Measurements from ENCODE around the gene CABP1. TPM values are rescaled to one million over a fixed set of nuclear protein-coding genes. Genes with fewer than 3 reads are reported as not detected.

Gene CABP1
- total RNA-seq, 1 donor from 2014 or later: not detected

DNA sequence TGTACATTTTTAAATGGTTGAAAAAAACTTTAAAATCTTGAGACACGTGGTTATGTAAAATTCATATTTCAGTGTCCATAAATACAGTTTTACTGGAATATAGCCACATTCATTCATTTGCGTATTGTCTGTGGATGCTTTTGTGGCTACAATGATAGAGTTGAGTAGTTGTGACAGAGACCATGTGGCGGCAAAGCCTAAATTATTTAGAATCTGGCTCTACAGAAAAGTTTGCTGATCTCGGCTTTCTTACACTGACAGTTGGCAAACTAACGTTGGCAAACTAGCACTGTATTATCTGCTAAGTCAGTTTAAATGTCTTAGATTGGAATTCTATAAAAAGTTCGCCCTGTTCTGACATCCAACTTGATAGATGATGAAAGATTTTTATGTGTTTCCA is 72.2 kb downstream of the CABP1 start:
- peak overlapping the region; percentile 91 for H3K4me3 Mint-ChIP-seq
- H3K27ac Mint-ChIP-seq: no peak overlapping the region
- H3K27me3 Mint-ChIP-seq (ENCODE audit: insufficient read depth): no peaks in the 10 kb centered on the region
- no peaks in the 10 kb centered on the region for H3K9me3 Mint-ChIP-seq
- H3K4me1 Mint-ChIP-seq (ENCODE audit: low read depth): peaks cover 37% of the 10 kb centered on the region
- peaks cover 20% of the 10 kb centered on the region for H3K36me3 Mint-ChIP-seq (ENCODE audit: low read depth)
- DNase-seq (ENCODE audit: low spot score): no peak
- intact Hi-C loops (cut with micrococcal nuclease): loop anchor here (10.0 kb wide), 1 partner anchor 382 kb away; no protein-coding TSS in a partner anchor

DNA sequence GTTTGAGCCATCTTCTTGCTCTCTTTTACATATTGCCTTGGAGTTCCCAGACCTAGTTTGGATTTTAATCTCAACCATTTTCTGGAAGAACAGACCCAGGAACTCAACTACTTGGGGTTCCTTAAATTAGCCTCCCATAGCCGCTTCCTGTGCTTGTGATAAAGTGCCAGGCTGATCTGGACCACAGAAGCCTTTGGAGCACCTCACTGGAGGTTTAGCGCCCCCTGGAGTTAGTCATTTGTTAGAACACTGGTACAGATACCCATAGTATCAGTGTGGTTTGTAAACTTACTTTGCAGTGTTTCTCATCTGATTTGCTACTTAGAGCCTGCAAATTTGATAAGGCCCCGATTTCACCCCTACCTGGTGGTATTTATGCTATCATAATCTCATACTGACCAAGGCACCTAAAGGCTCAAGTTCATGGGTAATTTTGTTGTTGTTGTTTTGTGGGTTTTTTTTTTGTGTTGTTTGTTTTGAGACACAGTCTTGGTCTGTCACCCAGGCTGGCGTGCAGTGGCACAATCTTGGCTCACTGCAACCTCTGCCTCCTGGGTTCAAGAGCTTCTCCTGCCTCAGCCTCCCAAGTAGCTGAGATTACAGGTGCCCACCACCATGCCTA is 73.5 kb downstream of the CABP1 start:
- Mint-ChIP-seq H3K9me3 (no peaks in the 10 kb centered on the region), H3K36me3 (ENCODE audit: low read depth) (peaks cover 26% of the 10 kb centered on the region), H3K27ac (peak overlapping the region; percentile 53), H3K4me3 (peak overlapping the region; percentile 53), H3K27me3 (ENCODE audit: insufficient read depth) (no peaks in the 10 kb centered on the region), H3K4me1 (ENCODE audit: low read depth) (peaks cover 46% of the 10 kb centered on the region)
- intact Hi-C loops (cut with micrococcal nuclease): loop anchor here (1.0 to 10.0 kb wide), 7 partner anchors 11 to 389 kb away; partner anchors contain the start of gene ACADS
- DNase-seq (ENCODE audit: low spot score): peak; percentile 70

Other genes starting within 250 kb of the CABP1 start
- gene COX6A1, start 202.5 kb upstream of the CABP1 start, total RNA-seq: 352 and 365 TPM in 2 replicates
- 50.7 and 55.7 TPM in 2 replicates for gene TRIAP1, start 194.2 kb upstream of the CABP1 start, total RNA-seq
- 34.0 and 38.8 TPM in 2 replicates for gene GATC, start 194.2 kb upstream of the CABP1 start, total RNA-seq
- gene SRSF9, start 170.9 kb upstream of the CABP1 start, total RNA-seq: 233 and 239 TPM in 2 replicates
- gene DYNLL1, start 144.5 kb upstream of the CABP1 start, total RNA-seq: 341 and 356 TPM in 2 replicates
- gene COQ5, start 111.5 kb upstream of the CABP1 start, total RNA-seq: 27.8 and 29.8 TPM in 2 replicates
- 170 and 181 TPM in 2 replicates for gene RNF10, start 106.3 kb upstream of the CABP1 start, total RNA-seq
- 83.3 and 85.0 TPM in 2 replicates for gene POP5, start 59.2 kb upstream of the CABP1 start, total RNA-seq
- gene MLEC, start 46.5 kb downstream of the CABP1 start, total RNA-seq: 139 and 150 TPM in 2 replicates
- 24.2 and 24.6 TPM in 2 replicates for gene UNC119B, start 69.8 kb downstream of the CABP1 start, total RNA-seq
- gene ACADS, start 85.2 kb downstream of the CABP1 start, total RNA-seq: 10.8 and 11.1 TPM in 2 replicates

Data from activated T-helper 1 cell treated with anti-CD3 and anti-CD28 coated beads, Interleukin-12 subunit alpha, Interleukin-12 subunit beta, Interleukin-2, Interleukin-4 antibody, amounts not matched to agents 30 ng/mL and 10 ng/mL and 1 ng/mL, durations not matched to agents 14 hours and 24 hours and 36 hours (primary cell).